GM06990 (cell line): ENCODE measurements around the gene EIF3F.

Experiments used
- DNase-seq: peaks from one replicate; pipeline ENCODE4 v3.0.0-alpha.2; 2011; ENCODE audit not compliant: insufficient read length; ENCODE audit errors: extremely low read depth
- H3K27me3 ChIP-seq: replicated peaks from 2 replicates; pipeline ENCODE4 v1.6.0; 2011; ENCODE audit warnings: low read length; ENCODE audit not compliant: control insufficient read depth, insufficient read depth
- H3K36me3 ChIP-seq: 2 replicates; pipeline ENCODE4 v1.5.1; 2011; ENCODE audit warnings: low read length; ENCODE audit not compliant: control insufficient read depth, insufficient read depth
- H3K4me3 ChIP-seq: replicated peaks from 2 replicates; pipeline ENCODE4 v1.5.1; 2011; ENCODE audit warnings: low read depth, mild to moderate bottlenecking, control low read depth, low read length
- CTCF ChIP-seq: IDR thresholded peaks from 2 replicates; pipeline ENCODE4 v1.5.1; 2011; ENCODE audit warnings: low read length, control low read depth, mild to moderate bottlenecking, inconsistent platforms; ENCODE audit not compliant: insufficient read depth, poor library complexity, severe bottlenecking

EIF3F gene

GRCh38 chr11:8006349-8006977, 19.3 kb downstream of the EIF3F start:
- Histone ChIP-seq H3K4me3 (no peak overlapping the region), H3K36me3 (no peaks in the 10 kb centered on the region), H3K27me3 (no peaks in the 10 kb centered on the region)
- no peak for DNase-seq
- peak; percentile 96 for TF ChIP-seq CTCF

DNA sequence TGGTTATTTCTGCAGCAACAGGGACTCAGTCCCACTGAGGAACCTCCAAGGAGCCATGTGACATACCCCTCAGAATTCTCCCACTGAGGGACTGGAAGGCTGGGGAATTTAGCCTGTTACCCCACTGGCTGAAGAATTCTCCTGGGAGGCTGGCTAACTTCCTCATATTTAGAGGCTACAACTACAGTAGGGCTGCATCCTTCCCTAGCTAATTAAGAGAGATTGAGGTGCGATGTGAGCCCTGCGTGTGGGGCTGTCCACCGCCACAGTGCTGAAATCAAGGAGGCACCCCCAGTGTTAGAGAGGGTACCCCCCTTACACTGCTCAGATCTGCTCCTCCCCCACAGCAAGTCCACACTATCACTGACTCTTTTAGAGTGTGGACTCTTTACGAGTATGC, 21.1 kb downstream of the EIF3F start:
- Histone ChIP-seq H3K27me3 (no peaks in the 10 kb centered on the region), H3K4me3 (no peak overlapping the region), H3K36me3 (no peaks in the 10 kb centered on the region)
- DNase-seq, result no peak
- TF ChIP-seq CTCF, result no peak

- H3K27me3 ChIP-seq, result no peaks in the 10 kb centered on the region
- DNase-seq, result no peak
- no peak overlapping the region for H3K4me3 ChIP-seq
- no peaks in the 10 kb centered on the region for H3K36me3 ChIP-seq
- TF ChIP-seq CTCF, result no peak
Measured at GRCh38 chr11:8009856-8010255, 22.7 kb downstream of the EIF3F start.

DNA sequence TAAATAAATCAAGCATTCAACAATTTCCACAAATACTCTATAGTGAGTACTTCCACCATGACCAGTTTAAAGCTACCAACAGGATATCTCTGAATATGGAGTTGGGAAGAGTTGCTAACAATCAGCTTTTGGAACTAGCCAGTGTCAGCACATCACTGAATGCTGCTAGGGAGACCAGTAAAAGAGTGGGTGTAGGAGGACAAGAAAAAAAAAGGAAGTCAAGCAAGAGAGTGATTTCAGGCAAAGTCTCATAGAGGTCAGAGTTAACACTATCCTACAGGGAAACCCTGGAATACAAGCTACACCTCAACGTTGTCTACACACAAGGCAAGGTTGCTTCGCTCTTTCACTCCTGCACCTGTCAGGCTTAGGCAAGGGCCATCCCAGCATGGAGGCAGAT, 24.2 kb downstream of the EIF3F start:
- TF ChIP-seq CTCF, result no peak
- no peak for DNase-seq
- H3K36me3 ChIP-seq, result no peaks in the 10 kb centered on the region
- H3K27me3 ChIP-seq, result no peaks in the 10 kb centered on the region; the same call in 1 of the 2 replicates
- H3K4me3 ChIP-seq, result no peak overlapping the region

DNA sequence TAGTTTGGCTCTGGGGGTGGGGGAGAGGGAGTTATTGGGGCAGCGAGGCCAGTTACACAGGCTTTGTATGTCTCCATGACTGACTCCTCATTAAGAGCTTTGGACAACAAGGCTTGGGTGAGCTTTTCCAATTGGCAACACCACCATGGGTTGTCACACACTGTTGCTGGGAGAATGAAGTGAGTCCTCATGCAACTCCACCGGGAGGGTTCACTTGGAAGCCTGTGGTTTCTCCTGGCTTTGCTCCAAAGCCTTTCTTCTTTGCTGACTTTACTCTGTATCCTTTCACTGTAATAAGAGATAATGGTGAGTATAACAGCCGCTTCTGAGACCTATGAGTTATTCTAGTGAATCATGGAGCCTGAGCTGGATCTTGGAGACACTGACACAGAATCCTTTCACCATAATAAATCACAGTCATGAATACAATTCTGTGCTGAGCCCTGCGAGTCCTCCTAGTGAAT, 24.9 kb downstream of the EIF3F start:
- H3K36me3 ChIP-seq, result no peaks in the 10 kb centered on the region
- no peak overlapping the region for H3K4me3 ChIP-seq
- no peaks in the 10 kb centered on the region; the same call in 1 of the 2 replicates for H3K27me3 ChIP-seq
- TF ChIP-seq CTCF, result no peak
- no peak for DNase-seq

GRCh38 chr11:8013833-8014232, 26.7 kb downstream of the EIF3F start:
- Histone ChIP-seq H3K36me3 (no peaks in the 10 kb centered on the region), H3K4me3 (no peak overlapping the region), H3K27me3 (no peaks in the 10 kb centered on the region; the same call in none of the 2 replicates)
- no peak for DNase-seq
- no peak for TF ChIP-seq CTCF
